Mucosa of descending colon (tissue), 3 donors: Measurements from ENCODE around the gene KDM4B. TPM values are rescaled to one million over a fixed set of nuclear protein-coding genes. Genes with fewer than 3 reads are reported as not detected.
A peak's percentile ranks its signal among the peaks of the same experiment; 100 is the strongest.

Experiments used
- ATAC-seq: fragments of 200-7000 bp; cut with Tn5 transposase; one replicate; pipeline ENCODE4 v1.9.1; 2020; ENCODE audit warnings: mild to moderate bottlenecking, moderate library complexity
- DNase-seq, 3 donors: peaks; one replicate each; pipeline ENCODE4 v3.0.0-alpha.2; 2020
- H3K36me3 ChIP-seq: fragments of 200-600 bp; one replicate; pipeline ENCODE4 v1.8.0; 2021; ENCODE audit warnings: low read depth, mild to moderate bottlenecking
- H3K4me1 ChIP-seq: fragments of 200-600 bp; one replicate; pipeline ENCODE4 v1.8.0; 2021; ENCODE audit warnings: low read depth, mild to moderate bottlenecking
- H3K4me3 ChIP-seq: fragments of 200-600 bp; one replicate; pipeline ENCODE4 v1.8.0; 2021; ENCODE audit warnings: mild to moderate bottlenecking
- H3K9me3 ChIP-seq: fragments of 200-600 bp; one replicate; pipeline ENCODE4 v1.8.0; 2021; ENCODE audit warnings: mild to moderate bottlenecking
- intact Hi-C, 2 donors: fragments of 100-400 bp; cut with DNase I in 1 of 2; cut with micrococcal nuclease in 1 of 2; formaldehyde crosslinking; loops; one replicate each; pipeline versions ENCODE4 v1.11.0 to v1.11.1; 2022; cut with DNase I, micrococcal nuclease
- total RNA-seq, 3 donors: library from RNA; stranded (reverse); fragmentation: NEBNext Ultra II Directional in 2 of 3; extraction: Animal tissue kit (Norgen Biotek cat#: 25700) in 2 of 3; gene quantifications; one replicate each; pipeline versions ENCODE4 v1.2.1 to v1.2.4, GENCODE V29; 2021 to 2023
- TF ChIP-seq, protein P1 (sequence below): fragments of 200-600 bp; IDR thresholded peaks from one replicate; pipeline ENCODE4 v1.8.0; 2022; ENCODE audit warnings: antibody characterized with exemption, mild to moderate bottlenecking
- donor health status: DM: no; HTN: no; CAD: no; lungs with moderate emphysema.
- donor health status: DM: no; HTN: no; CAD: no.
- donor health status: DM: no; HTN: yes; CAD: no.

The KDM4B gene
- total RNA-seq, 3 donors from 2014 or later = 42.7 to 53.8 (median 50.0) TPM

DNA sequence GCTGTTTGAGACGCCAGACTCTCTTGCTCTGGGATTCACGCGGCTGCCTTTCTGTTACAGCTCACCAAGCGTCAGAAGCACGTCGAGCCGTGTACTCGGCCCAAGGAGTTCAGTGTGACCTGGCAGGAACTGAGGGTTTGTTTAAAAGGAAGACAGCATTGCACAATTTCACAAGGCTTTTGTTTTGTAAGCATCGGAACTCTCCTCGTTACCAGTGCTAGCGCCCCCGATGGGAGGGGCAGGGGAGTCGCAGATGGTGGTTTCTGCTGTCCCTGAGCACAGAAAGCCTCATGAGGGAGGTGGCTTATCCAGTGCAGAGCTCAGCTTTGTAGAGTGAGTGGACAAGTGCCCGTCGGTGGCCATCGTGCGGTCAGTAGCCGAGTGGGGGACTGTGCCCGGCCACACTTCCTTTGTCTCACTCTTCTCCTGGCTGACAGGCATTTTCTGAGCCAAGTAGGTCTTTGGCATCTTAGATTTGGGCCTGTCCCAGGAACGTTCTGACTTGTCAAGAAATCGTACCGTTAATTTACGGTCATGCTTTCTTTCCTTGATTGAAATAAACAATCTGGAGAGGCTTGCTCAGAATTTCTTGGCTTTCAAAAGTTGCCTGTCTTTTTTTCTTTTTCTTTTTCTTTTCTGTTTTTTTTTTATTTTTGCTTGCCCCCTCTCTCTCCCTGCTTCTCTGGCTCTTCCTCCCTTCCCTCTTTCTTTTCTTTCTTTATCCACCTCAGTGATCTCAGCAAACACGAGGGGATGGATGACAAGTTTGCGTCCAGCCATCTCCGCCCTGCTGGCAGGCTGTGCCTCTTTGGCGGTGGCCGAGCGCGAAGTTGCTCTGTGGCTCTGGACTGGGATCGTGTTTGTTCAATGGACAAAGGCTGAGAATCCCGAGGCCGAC lies 7.7 kb downstream of the KDM4B start:
- intact Hi-C loops = no loop called here
- no peak overlapping the region for H3K4me3 ChIP-seq
- DNase-seq = peak in 1 of 3 donors; percentile 55

DNA sequence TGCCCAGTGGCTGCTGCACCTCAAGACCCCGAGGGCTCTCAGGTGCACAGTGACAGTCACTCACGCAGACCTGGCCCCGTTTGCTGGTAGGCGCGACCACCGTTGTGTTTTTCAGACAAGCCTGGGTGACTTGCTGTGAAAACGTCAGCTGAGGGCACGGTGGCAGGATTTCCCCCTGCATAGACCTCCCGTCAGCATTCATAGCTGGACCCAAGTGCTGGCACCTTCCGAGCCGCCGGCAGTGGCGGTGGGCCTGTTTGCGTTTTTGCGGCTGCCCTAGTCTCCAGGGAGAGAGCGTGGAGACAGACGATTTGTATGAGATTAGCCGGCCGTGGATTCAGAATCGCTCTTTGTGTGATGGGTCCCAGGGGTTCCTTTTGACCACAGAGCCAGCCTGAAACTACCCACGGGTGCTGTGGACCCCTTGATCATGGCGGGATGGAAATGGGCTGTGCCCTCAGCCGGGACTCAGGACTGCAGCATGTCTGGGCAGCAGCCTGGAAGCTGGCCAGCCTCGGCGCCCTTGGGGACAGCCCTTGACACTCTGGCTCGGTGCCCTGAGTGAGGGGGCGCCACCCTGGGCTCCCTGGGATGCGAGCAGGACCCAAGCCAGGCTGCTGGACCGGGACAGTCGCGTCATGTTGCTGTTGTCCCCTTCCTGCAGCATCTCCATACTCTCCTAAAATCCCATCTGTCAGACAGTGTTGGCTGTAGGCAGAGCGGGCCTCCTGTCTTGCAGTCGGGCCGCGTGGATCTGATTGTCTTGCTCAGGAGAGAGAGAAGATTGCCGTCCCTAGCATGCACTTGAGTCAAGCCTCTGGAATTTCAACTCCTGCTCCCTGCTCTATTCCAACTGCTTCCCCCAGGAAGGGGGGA lies 8.6 kb downstream of the KDM4B start:
- H3K36me3 ChIP-seq = no peaks in the 10 kb centered on the region
- TF ChIP-seq, protein P1, sequence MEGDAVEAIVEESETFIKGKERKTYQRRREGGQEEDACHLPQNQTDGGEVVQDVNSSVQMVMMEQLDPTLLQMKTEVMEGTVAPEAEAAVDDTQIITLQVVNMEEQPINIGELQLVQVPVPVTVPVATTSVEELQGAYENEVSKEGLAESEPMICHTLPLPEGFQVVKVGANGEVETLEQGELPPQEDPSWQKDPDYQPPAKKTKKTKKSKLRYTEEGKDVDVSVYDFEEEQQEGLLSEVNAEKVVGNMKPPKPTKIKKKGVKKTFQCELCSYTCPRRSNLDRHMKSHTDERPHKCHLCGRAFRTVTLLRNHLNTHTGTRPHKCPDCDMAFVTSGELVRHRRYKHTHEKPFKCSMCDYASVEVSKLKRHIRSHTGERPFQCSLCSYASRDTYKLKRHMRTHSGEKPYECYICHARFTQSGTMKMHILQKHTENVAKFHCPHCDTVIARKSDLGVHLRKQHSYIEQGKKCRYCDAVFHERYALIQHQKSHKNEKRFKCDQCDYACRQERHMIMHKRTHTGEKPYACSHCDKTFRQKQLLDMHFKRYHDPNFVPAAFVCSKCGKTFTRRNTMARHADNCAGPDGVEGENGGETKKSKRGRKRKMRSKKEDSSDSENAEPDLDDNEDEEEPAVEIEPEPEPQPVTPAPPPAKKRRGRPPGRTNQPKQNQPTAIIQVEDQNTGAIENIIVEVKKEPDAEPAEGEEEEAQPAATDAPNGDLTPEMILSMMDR = no peak
- ATAC-seq (peak; percentile 6), DNase-seq (no peak)
- peaks cover 4% of the 10 kb centered on the region for H3K4me1 ChIP-seq
- no peaks in the 10 kb centered on the region for H3K9me3 ChIP-seq
- H3K4me3 ChIP-seq = no peak overlapping the region
- intact Hi-C loops = no loop called here

More for the DNA sequence above, 7.7 kb downstream of the KDM4B start:
- TF ChIP-seq, protein P1 = no peak
- Histone ChIP-seq H3K9me3 (no peaks in the 10 kb centered on the region), H3K4me1 (peaks cover 7% of the 10 kb centered on the region), H3K36me3 (no peaks in the 10 kb centered on the region)
- ATAC-seq = peak; percentile 57

DNA sequence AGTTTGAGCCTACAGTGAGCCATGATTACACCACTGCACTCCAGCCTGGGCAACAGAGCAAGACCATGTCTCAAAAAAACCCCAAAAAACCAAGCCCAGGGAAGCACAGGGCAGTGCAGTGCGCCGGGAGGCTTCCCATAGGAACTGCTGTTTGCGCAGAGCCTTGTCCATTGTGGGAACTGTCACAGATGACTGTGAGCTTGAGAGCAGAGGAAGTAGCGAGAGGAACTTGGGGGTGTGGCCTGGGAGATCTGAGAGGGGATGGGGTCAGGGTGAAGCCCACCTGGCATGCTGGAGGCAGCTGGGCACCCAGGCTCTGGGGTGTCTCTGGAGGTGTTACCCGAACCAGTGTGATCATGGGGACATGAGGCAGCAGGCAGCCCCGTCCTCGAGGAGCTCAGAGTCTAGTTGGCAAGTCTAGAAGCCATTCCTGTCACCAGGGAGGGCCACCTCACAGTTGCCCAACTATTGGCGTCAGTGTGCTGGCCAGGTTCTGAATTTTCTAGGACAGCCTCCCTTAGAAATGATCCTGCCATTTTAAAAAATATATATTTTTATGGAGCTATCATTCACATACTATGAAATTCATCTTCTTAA lies 10.4 kb downstream of the KDM4B start:
- TF ChIP-seq, protein P1 = no peak
- Histone ChIP-seq H3K4me1 (no peaks in the 10 kb centered on the region), H3K4me3 (no peak overlapping the region), H3K36me3 (no peaks in the 10 kb centered on the region), H3K9me3 (no peaks in the 10 kb centered on the region)
- ATAC-seq (no peak), DNase-seq (no peak)
- intact Hi-C loops = no loop called here

DNA sequence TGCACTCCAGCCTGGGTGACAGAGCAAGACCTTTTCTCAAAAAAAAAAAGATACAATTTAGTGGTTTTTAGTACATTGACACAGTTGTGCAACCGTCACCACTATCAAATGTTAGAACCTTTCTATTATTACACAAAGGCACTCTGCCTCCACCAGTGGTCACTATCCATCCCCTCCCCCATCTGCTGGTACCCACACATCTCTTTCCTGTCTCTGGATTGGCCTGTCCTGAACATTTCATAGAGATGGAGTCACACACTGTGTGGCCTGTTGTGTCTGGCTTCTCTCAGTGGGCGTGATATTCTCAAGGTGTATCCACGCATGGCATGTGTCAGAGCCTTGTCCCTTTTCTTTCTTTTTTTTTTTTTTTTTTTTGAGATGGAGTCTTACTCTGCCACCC lies 11.2 kb downstream of the KDM4B start:
- H3K9me3 ChIP-seq = no peaks in the 10 kb centered on the region
- no peak for DNase-seq
- TF ChIP-seq, protein P1 = no peak
- no peaks in the 10 kb centered on the region for H3K4me1 ChIP-seq
- no peak for ATAC-seq
- H3K4me3 ChIP-seq = no peak overlapping the region
- intact Hi-C loops = no loop called here
- no peaks in the 10 kb centered on the region for H3K36me3 ChIP-seq

DNA sequence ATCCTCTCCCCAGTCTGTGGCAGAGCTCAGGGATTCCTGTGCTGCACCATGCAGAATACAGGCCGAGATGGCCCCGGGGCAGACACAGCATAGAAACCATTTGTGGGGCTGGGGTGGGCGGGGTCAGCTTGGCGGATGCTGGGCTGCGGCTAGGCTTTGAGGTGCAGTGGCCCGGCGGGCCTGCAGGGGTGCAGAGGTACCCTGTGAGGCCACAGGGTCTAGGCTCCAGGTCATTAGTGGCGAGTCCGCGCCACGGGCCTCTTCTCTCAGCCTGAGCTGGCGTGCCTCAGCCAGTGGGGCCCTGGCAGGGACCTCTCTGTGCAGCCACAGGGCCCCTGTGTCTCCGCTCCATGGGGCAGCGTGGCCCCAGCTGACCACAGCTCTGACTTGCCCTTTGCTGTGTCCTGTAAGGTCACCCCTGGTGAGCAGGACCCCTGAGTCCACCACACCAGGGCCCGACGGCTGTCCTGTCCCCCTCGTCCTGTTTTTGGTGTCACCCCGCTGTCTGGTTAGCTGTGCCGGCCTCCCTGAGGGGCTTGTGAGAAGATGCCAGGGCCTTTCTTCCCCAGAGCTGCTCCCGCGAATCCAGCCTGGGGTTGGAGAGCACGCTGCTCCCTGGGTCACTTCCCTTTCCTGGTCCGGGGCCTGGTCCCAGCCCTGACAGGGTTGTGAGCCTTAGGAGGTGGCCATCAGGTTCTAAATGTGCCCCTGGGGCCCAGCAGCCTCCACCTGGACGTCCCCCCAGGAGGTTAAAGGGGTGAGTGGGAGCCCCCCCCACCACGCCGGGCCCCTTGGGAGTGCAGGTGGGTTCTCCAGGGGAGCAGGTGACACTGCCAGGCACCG lies 12.1 kb downstream of the KDM4B start:
- TF ChIP-seq, protein P1 = no peak
- no peak for DNase-seq
- H3K4me3 ChIP-seq = no peak overlapping the region
- no peaks in the 10 kb centered on the region for H3K9me3 ChIP-seq
- no peaks in the 10 kb centered on the region for H3K36me3 ChIP-seq
- intact Hi-C loops = no loop called here
- H3K4me1 ChIP-seq = no peaks in the 10 kb centered on the region
- no peak for ATAC-seq
